Measurements from ENCODE around the gene IGSF11. TPM values are rescaled to one million over a fixed set of nuclear protein-coding genes. Genes with fewer than 3 reads are reported as not detected.
"Not testable (repeated sequence)": the region's sequence is repeated elsewhere in the genome, so short reads cannot be mapped to it uniquely, and the experiment has no call there.

The IGSF11 gene
- total RNA-seq, 1 donor from 2014 or later, result 0.08 TPM

DNA sequence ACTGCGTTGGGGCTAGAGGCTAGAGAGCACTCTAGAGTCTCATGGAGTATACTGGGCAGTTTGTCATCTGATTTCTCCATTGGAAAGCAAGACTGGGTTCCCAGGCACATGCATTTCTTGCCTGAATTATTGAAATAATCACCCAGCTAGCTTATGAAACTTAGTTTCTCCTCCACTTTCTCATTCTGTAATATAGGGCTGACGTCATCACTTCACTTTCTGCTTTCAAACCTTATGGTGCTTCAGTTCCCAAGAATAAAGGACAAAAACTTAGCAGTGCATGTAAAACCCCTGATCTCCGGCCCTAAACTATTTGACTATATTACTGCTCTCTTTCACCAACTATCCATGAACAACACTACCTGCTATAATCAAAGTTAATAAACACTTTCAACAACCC, 147.9 kb downstream of the IGSF11 start:
- ATAC-seq (no peak), DNase-seq (ENCODE audit: low spot score) (no peak)

- DNase-seq (ENCODE audit: low spot score) (peak; percentile 66), ATAC-seq (peak; percentile 95)
These were observed 149.9 kb downstream of the IGSF11 start for GRCh38 chr3:118884748-118885206.

DNA sequence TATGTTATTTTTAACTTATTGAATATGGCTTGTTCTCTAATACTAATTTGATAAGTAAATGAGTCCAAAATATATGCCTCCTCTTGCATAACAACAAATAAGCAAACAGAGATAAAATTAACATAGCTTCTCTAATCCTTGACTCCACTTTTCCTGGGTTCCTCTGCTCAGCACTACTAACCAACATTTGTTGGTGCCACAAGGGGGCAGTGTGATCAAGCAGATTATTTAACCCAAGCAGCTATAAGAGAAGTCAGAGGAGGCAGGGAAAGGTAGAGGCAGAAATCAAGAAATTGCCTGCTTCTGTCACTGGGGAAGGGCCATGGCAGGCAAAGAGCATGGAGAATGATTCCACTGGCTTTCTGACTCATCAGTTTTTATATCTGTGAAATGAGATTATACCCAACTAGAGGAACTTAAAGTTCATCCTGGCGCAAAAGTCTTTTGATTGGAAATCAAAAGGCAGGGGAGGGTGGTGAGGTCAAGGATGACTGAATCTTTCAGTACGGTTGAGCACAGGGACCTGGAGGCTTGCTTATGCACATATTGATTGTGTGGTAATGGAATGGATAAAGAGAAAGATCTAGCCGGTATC, 152.2 kb downstream of the IGSF11 start:
- ATAC-seq, result peak; percentile 88
- DNase-seq (ENCODE audit: low spot score), result peak; percentile 57

GRCh38 chr3:118868051-118868450, 166.6 kb downstream of the IGSF11 start:
- ATAC-seq (no peak), DNase-seq (ENCODE audit: low spot score) (no peak)

DNA sequence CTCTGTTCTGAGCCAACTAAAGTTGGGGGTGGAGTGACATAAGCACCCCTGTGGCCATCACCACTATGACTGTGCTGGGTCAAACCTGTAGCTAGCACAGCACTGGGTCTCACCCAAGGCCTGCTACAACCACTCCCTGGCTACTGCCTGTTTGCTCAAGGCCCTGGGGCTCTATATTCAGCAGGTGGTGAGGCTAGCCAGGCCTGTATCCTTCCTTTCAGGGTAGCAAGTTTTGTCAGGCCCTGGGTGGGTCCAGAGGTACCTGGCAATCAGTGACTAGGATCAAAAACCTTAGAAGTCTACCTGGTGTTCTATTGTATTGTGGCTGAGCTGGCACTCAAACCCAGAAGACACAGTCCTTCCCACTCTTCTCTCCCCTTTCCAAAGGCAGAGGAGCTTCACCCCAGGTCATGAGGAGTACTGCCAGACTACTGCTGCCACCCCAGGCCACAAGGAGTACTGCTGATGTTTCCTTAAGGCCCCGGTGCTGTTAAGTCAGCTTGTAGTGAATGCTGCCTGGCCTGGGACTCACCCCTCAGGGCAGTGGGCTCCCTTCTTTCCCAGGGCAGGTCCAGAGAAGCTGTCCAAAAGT, 170.8 kb downstream of the IGSF11 start:
- DNase-seq (ENCODE audit: low spot score) (no peak), ATAC-seq (peak; percentile 43)

DNA sequence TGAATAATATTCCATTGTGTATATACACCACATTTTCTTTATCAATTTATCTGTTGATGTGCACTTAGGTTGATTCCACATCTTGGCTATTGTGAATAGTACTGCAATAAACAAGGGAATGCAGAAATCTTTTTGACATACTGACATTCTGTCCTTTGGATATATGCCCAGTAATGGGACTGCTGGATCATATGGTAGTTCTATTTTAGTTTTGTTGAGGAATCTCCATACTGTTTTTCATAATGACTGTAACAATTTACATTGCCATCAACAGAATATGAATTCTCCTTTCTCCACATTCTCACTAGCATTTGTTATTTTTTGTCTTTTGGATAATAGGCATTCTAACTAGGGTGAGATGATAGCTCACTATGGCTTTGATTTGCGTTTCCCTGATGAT, 174.7 kb downstream of the IGSF11 start:
- DNase-seq (ENCODE audit: low spot score) (no peak), ATAC-seq (no peak)

DNA sequence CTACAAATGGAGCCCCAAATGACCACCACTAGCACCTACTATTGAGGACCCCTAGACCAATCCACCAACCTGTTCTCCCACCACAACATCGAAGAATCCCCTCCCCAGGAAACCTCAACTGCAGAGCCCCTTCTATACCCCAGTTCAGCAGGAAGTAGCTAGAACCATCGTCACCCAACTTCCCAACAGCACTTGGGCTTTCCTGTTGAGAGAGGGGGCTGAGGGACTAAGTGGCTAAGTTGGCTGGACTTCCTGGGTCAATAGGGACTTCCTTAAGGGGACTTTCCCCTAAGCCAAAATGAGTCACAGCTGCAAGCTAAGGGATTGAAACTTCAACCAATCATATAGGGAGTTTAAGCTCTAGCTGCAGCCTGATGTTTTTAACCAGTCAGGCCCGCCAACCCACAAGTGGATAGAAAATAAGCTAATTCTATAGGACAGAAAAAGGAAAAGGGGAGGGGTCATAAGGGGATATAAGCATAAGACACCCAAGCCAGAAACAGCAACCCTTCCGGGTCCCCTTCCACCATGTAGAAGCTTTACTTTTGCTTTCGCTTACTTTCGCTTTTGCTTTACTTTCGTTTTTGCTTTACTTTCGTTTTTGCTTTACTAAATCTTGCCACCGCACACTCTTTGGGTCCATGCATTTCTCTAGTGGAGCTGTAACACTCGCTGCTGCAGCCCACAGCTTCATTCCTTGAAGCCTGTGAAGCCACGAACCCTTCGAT, 183.0 kb downstream of the IGSF11 start:
- DNase-seq (ENCODE audit: low spot score), result not testable (repeated sequence)
- ATAC-seq, result peak; percentile 61

DNA sequence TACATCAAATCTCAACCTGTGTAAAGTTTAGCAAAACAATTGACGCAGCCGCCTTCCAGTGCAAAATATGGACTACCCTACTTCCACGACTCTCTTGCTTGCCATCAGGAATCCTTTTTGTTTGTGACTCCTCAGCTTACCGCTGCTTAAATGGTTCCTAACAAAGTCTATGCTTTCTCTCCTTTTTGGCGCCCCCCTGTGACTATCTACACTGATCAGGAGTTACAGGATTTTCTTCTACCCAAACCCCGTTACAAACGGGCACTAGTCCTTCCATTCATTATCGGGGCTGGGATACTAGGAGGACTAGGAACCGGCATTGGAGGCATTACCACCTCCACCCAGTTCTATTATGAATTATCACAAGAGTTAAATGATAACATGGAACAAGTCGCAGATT, 184.0 kb downstream of the IGSF11 start:
- no peak for ATAC-seq
- no peak for DNase-seq (ENCODE audit: low spot score)

Other genes with a start within 250 kb of the IGSF11 start
- gene TEX55, start 111.3 kb upstream of the IGSF11 start, total RNA-seq, result not detected
- gene UPK1B, start 138.8 kb upstream of the IGSF11 start, total RNA-seq, result not detected
- 7.5 TPM for gene B4GALT4, start 206.0 kb upstream of the IGSF11 start, total RNA-seq

All from left lobe of liver (tissue), 2 donors.